Measurements from ENCODE around the gene CYTH3.
"Not testable (repeated sequence)": the region's sequence is repeated elsewhere in the genome, so short reads cannot be mapped to it uniquely, and the experiment has no call there.

Gene CYTH3

DNA sequence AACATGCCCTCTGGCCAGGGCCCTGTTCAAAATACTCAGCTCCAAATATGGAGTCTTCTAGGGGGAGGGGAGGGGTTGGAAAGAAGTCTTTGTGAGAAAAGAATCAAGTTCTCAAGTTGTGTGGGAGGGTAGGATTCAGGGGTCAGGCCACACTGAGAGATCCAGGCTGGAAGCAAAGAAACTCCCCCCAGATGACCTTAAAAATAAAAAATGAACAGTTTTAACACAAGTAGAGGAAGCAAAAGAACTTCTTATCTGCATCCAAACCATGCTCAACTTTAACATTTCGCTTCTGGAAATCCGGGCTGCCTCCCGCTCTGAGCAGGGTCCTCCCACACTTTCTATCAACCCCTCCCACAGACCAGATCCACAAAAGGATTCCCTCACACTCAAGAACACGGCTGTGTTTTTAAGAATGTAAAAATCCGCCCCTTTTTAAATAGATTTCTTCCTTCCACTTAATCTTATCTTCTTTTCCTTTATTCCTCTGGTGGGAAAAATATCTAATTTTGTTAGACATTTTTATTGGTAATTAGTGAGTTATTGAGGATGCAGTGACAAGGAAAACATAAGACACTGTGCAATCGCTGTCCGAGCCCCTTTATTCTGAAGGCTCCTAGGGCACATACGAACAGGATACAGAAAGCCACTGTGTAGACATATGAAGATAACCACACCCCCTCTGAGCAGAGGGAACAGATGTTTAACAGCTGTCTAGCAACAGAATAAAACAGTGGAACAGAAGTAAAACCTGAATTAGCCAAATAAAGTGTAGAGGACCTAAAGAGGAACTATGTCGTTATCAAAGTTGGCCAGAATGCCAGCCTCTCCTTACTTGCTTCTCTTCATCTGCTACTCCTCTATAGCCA, 43.8 kb downstream of the CYTH3 start:
- peak; percentile 37 for DNase-seq

GRCh38 chr7:6227294-6227846, 45.1 kb downstream of the CYTH3 start:
- DNase-seq = peak; percentile 75

DNA sequence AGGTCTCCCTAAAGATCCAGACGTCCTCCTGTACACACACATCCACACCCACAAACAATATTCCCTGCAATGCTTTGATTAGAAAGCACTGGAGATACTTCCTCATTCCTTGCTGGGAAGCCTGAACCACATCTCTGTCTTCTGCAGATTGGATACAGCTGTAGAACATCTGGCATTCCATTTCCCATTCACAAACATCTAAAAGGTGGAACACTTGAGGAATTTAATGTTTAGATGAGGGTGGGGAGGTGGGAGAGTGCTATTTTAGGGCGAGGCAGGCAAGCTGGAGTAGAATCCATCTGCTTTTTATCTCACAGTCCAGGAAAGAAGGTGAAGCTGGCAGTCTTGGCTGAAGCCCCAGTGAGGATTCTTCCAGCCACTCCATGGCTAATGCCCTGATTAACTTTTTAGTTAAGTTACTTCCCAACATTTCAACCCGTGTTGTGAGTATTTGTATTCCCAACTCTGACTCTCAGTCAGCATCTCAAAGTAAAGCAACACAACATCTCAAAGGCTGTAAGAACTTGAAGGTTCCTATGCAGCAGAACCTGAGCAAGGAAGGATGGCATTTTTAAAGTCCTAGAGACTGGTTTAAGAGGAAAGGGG, 46.1 kb downstream of the CYTH3 start:
- peak; percentile 80 for DNase-seq

- DNase-seq = not testable (repeated sequence)
Measured at GRCh38 chr7:6223411-6223810, 49.0 kb downstream of the CYTH3 start.

DNA sequence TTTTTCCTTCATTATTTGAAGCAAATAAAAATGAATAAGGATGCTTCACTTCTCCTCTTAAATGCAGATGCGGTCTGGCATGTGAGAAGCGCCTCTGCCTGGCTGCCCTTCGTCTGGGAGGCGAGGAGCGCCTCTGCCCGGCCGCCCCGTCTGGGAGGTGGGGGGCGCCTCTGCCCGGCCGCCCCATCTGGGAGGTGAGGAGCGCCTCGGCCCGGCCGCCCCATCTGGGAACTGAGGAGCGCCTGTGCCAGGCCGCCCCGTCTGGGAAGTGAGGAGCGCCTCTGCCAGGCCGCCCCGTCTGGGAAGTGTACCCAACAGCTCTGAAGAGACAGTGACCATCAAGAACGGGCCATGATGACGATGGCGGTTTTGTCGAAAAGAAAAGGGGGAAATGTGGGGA, 49.4 kb downstream of the CYTH3 start:
- DNase-seq = not testable (repeated sequence)

GRCh38 chr7:6221340-6222319, 50.8 kb downstream of the CYTH3 start:
- DNase-seq = peak; percentile 57

DNA sequence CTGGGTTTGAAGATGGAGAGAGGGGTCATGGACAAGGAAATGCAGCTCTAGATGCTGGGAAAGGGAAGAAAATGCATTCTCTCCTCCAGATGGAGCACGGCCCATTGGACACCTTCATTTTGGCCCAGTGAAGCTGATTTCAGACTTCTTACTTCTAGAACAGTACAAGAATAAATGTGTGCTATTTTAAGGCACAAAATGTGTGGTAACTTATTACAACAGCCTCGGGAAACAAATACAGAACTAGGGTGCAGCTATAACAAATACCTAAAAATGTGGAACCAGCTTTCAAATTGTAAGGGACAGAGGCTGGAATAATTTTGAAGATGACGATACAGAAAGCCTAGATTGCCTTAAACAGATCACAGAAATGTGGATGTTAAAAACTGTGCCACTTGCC, 54.1 kb downstream of the CYTH3 start:
- DNase-seq = no peak

DNA sequence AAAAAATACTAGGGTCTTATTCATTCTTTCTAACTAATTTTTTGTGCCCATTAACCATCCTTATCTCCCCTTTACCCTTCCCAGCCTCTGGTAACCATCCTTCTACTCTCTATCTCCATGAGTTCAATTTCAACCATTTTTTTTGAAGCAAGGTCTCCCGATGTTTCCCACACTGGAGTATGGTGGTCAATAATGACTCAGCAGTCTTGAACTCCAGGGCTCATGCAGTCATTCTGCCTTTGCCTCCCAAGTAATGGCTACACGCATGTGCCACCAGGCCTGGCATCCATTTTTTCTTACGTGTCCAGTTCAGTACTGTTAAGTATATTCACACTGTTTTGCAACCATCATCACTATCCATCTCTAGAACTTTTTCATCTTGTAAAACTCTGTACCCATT, 60.4 kb downstream of the CYTH3 start:
- DNase-seq = no peak

DNA sequence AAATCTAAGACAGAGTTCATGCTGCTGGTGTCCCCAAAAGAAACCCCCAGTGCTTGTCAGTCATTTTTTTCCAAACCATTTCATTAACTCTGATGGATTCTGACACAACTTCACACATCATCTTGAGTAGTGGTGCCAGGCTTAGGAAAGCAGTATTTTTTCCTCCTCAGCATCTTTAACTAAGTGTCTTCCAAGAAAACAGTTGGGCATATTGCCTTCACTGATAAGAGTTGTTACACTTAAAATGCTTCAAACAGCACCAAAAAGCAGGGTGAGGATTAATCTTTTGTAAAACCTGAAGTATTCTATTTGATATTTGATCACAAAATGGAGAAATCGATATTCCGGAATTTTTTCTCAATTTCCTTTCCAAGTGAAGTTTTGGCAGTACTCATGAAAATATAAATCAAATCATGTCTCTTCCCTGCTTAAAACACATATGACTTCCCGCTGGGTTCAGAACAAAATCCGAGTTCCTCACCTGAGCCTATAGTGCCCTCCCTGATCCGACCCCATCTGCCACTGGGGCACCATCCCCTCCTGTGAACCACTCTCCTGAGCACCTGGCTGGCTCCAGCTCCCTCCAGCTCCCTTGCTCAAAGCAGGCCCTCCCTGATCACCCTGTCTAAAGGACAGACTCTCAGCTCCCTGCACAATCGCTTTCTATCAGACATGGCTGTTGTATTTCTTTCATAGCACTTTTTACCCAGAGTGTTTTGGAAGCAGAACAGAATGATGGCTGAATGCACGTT, 61.6 kb downstream of the CYTH3 start:
- DNase-seq = no peak

- DNase-seq = no peak
Measured at GRCh38 chr7:6209340-6209739, 63.1 kb downstream of the CYTH3 start.

GRCh38 chr7:6208573-6209328, 63.7 kb downstream of the CYTH3 start:
- no peak for DNase-seq

DNA sequence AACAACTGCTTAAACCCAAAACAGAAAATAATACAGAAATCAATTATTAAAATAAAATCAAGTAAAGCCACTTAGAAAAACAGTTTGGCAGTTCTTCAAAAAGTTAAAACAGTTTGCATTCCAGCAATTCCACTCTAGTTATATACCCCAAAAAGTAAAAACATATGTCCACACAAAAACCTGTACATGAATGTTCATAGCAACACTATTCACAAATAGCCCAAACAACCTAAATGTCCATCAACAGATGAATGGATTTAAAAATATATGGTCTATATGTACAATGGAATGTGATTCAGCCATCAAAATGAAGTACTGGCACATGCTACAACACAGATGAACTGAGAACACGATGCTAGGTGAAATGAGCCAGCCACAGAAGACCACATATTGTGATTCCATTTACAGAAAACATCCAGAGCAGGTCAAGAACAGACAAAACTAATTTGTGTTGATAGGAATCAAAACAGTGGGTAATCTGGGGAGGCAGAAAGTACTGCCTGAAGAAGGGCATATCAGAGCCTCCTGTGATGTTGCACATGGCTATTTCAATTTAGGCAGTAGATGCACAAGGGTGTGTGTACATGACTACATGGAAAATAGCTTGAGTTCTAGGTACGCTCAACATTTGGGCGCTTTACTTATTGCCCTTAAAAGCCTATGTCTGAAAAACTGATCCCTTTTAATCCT, 66.3 kb downstream of the CYTH3 start:
- DNase-seq = peak; percentile 69

- DNase-seq = no peak
Measured at GRCh38 chr7:6203381-6203780, 69.0 kb downstream of the CYTH3 start.

DNA sequence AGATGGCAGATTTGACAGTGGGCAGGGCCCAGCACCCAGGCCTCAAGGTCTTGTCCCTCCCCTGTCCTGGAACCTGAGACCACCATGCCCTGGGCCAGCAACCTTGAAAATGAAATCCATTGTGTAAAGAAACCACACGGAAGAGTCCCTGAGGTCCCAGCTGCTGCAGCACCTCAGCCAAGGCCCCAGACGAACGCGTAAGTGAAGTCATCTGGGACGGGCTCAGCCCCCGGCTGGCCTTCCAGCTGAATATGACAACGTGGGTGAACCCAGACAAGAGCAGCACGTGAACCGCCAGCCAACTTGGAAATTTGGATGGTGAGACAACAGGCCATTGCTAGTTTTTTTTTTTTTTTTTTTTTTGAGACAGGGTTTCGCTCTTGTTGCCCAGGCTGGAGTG, 70.3 kb downstream of the CYTH3 start:
- DNase-seq = no peak

DNA sequence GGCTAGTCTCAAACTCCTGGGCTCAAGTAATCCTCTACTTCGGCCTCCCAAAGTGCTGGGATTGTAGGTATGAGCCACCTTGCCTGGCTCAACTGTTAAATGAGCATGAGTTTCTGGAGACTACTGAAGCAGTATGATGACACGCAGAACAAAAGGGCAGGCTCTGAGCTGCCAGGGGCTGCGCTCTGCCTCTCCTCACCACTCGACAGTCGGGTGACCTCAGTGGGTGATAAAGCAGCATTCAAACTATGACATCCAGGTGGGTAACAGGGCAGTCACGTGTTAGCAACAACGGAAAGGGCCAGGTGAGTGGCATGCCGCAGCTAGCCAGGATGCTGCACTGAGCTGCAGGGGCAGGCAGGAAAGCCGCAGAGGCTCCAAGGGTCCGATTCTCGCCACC, 71.5 kb downstream of the CYTH3 start:
- no peak for DNase-seq

- no peak for DNase-seq
Measured at GRCh38 chr7:6198689-6199595, 73.5 kb downstream of the CYTH3 start.

- DNase-seq = no peak
Measured at GRCh38 chr7:6197801-6198551, 74.4 kb downstream of the CYTH3 start.

DNA sequence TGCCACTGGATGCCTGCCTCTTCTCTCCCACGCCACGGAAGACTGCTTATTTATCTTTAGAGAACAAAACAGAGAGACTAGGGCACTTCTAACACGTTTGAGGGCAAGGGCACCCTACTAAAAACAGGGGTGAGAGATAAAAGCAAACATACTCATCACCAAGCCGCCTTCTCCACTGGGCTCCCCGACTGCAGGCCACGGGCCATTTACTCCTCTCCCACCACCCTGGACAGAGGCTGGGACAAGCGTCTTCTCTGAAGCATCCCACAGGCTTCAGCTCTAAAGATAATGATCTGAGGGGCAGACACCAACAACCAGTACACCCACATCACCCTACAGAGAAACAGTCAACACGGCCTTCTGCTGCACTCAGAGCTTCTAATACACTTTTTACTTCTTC, 78.7 kb downstream of the CYTH3 start:
- no peak for DNase-seq

- DNase-seq = not testable (repeated sequence)
Measured at GRCh38 chr7:6190563-6190962, 81.9 kb downstream of the CYTH3 start.
